ENCODE data around the gene TUG1. TPM values are rescaled to one million over a fixed set of nuclear protein-coding genes. Genes with fewer than 3 reads are reported as not detected.

The TUG1 gene
- 98.0 TPM for total RNA-seq

DNA sequence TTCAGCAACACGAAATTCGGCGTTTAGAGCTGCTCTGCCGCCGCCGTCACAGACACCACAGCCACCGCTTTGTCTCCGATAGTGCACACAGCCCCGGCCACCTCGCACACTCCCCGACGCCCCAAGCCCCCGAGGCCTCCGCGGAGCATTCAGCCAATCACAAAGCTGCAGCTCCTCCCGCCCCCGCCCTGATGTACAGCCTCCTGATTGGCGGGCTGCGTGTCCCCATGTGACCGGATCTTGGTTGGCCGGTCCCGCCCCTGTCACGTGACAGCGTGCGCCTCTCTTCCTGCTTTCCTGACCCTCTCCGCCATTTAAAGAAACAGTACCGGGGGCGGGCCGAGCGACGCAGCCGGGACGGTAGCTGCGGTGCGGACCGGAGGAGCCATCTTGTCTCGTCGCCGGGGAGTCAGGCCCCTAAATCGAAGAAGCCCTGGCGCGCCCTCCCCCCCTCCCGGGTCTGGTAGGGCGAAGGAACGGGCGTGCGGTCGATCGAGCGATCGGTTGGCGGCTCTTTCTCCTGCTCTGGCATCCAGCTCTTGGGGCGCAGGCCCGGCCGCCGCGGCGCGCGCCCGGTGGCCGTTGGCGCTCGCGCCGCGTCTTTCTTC, at the start of gene TUG1:
Gene TUG1 (plus strand): TSS at position 342 of the 608 bp plus-strand sequence.

DNA sequence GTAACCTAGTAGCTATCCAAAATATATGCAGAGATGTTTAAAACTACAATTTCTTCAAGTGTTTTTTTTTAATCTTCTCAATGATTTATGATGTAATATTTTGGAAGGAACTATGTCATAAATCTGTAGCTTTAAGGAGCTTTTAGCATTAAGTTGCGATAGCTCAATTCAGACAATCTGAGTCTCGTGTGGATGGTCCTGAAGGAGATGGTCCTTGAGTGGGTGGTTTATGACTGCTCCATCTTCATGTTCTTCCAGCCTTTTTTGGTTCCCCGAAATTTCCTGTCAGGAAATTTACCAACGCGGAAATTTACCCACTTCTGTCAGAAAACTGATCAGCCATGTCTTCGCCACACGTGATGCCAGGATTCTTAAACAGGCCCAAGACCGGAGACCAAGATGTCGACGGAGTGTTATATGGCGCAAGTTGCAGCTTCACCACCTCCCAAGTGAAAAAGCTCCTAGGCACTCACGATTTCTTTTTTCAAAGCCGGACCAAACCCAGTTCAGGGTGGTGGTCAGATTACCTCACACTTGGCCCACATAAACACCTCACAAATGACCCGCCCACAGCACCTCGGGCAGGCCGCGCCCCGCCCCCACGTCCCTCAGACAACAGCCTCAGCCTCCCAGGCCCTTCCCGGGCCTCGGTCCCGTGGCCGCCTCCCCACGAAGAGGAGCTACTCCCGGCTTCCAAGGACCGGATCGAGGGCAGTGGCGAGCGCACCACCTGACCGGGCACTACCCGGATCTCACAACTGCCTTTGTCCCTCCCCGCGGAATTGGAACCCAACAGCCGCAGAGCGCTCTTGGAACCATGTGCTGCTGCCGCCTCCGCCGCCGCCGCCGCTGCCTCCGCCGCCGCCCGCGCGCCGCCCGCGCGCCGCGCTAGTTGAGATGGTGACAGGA, 796 bp upstream of the TUG1 start, which contains the start of gene MORC2:
Gene MORC2 (minus strand): TSS at position 760 of the 909 bp plus-strand sequence. CDS start 885 bp downstream, outside the sequence.

Small RNAs within 50 kb of the gene (small RNA-seq; reads per million reads assigned to genes)
- not detected for gene RF01892

Other genes starting within 250 kb of the TUG1 start
- gene MORC2, start 491 bp upstream of the TUG1 start, total RNA-seq: 24.2 TPM
- gene SMTN, start 112.1 kb downstream of the TUG1 start, total RNA-seq: 9.7 TPM
- gene SELENOM, start 138.3 kb downstream of the TUG1 start, total RNA-seq: 23.8 TPM
- 3.7 TPM for gene INPP5J, start 153.7 kb downstream of the TUG1 start, total RNA-seq
- gene PLA2G3, start 171.2 kb downstream of the TUG1 start, total RNA-seq: 0.23 TPM
- gene RNF185, start 190.9 kb downstream of the TUG1 start, total RNA-seq: 26.5 TPM
- gene LIMK2, start 243.0 kb downstream of the TUG1 start, total RNA-seq: 38.5 TPM